T follicular helper cell (primary cell): ENCODE data around the gene PLAC9.
"Not testable (repeated sequence)": the region's sequence is repeated elsewhere in the genome, so short reads cannot be mapped to it uniquely, and the experiment has no call there.

Experiments
- DNase-seq: peaks from one replicate; pipeline ENCODE4 v3.0.0-alpha.2; 2020; ENCODE audit warnings: low read depth
- total RNA-seq, 2 experiments: gene quantifications; one replicate each; lab custom pipeline; 2026; lab: John Stamatoyannopoulos, UW

The PLAC9 gene, protein sequence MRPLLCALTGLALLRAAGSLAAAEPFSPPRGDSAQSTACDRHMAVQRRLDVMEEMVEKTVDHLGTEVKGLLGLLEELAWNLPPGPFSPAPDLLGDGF
- 0 reads per million in 2 experiments for total RNA-seq

DNA sequence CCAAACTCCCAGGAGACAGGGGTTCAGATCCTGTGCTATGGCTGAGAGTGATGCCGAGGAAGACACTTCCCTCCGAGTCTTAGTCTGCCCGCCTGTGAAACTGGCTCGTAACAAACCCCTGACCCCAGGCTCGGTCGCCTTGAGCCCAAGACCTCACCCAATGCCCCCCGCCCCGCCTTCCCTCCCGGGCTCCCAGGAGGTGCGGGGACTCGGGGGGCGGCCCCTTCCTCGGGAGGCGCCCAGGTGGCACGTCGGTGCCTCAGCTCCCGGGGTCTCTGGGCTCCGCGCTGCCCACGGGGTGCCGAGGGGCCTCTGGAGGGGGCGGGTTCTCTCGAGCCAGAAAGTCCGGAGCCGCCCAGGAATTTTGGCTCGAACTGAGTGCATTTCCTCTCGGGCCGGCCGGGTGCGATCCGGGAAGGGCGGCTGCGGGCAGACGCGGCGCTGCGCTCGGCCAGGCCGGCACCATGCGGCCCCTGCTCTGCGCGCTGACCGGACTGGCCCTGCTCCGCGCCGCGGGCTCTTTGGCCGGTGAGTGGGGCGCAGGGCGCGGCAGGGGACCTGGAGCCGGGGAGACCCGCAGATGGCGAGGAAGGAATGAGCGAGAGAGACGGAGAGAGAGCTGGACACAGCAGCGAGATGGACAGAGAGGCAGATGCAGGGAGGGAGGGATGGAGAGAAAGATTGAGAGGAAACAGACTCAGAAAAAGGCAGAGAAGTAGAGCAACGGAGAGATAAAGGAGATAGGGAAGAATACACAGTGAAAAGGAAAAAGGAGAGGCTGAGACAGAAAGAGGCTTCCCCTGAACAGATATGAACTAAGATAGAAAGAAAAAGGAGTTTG is at the start of gene PLAC9:
Gene PLAC9 (plus strand): TSS at position 432 of the 841 bp plus-strand sequence. CDS start 33 bp downstream, at position 465.
- no peak for DNase-seq

DNA sequence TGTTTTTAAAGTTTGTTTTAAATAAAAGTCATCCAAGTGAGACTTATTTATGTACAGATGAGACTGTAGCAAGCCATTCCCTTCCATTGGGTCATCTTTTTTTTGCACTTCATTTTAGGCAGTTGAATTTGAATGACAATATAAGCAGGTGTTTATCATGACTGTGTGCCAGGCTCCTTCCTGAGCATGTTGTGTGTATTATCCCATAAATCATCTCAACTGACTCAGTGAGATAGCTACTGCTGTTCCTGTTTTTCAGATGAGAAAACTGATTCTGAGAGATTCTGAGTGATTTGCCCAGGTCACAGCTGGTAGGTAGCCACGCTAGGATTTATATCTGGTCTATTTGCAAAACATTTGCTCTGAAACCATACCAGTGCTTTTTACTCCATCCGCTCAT is 42.4 kb upstream of the PLAC9 start:
- DNase-seq: no peak

DNA sequence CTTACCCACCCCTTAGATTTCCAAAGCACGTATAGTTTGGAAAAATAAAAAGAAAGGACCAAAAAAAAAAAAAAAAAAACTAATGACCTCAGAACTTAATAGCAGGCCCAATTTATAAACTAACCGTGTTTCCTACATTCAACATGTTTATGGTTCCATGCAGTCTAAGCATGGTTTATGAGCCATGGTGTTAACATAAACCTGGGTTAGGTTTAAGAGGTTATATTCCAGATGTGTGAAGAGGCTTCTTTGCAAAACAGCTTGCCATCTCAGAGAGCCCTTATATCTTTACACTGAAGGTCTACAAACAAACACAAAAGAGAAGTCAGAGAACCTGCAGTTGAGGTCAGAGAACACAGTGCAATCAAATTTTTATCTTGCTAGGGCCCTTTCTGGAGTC is 38.3 kb upstream of the PLAC9 start:
- no peak for DNase-seq

DNA sequence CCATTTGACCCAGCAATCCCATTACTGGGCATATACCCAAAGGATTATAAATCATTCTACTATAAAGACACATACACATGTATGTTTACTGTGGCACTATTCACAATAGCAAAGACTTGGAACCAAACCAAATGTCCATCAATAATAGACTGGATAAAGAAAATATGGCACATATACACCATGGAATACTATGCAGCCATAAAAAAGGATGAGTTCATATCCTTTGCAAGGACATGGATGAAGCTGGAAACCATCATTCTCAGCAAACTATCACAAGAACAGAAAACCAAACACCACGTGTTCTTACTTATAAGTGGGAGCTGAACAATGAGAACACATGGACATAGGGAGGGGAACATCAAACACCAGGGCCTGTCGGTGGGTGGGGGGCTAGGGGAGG is 34.3 kb upstream of the PLAC9 start:
- not testable (repeated sequence) for DNase-seq

DNA sequence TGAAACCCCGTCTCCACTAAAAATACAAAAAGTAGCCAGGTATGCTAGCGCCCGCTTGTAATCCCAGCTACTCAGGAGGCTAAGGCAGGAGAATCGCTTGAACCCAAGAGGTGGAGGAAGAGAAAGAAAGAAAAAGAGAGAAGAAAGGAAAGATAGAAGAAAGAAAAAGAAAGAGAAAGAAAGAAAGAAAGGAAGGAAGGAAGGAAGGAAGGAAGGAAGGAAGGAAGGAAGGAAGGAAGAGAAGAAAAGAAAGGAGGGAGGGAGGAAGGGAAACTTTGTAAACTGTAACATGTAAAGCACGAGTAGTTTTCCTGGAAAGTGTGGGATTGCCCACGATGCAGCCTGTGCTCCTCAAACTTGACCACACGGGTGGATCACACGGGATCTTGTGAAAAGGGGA is 33.2 kb upstream of the PLAC9 start:
- not testable (repeated sequence) for DNase-seq

DNA sequence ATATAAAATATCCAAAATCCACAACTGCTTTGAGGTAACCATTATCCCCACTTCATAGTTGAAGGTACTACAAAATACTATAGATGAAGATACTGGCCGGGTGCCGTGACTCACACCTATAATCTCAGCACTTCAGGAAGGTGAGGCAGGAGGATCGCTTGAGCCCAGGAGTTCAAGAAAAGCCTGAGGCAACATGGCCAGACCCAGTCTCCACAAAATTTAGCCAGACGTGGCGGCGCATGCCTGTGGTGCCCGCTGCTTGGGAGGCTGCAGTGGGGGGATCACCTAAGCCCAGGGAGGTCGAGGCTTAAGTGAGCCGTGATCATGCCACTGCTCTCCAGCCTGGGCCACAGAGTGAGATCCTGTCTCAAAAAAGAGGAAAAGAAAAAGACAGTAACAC is 32.4 kb upstream of the PLAC9 start:
- no peak for DNase-seq

DNA sequence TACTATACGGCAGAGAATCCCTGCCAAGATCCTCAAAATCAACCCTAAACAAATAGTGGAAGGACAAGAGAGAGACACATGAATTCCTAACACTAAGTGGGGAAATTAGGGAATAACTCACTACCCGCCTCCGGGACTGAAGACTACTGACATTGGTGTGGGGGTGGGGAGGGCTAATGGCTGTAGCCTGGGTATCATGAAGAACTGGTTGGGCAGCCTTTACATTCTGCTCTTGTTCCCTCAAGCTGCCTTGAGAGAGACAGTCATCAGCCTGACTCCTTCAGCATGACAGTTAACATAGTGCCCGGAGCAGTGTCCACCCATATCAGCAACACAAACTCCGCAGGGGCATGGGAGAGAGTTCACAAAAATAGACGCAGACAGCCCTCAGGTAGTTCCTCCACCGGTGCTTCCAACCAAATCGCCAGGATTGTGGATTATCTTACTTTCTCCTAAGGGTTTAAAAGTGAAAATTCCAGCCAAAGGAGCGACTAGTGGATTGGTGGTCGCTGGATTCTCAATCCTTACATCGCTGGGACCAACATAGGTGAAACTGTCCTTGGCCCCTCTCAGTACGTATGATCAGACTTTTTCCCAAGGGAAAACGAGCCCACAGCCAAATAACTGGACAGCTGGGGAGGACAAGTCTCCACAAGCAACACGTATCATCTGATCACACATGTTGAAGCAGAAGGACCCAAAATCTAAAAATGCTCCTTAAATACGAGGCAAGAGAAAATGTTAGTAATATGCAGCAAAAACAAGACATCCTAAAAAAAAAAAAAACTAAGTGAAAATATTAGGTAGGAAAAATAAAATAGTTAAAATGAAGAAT is 31.5 kb upstream of the PLAC9 start:
- no peak for DNase-seq

DNA sequence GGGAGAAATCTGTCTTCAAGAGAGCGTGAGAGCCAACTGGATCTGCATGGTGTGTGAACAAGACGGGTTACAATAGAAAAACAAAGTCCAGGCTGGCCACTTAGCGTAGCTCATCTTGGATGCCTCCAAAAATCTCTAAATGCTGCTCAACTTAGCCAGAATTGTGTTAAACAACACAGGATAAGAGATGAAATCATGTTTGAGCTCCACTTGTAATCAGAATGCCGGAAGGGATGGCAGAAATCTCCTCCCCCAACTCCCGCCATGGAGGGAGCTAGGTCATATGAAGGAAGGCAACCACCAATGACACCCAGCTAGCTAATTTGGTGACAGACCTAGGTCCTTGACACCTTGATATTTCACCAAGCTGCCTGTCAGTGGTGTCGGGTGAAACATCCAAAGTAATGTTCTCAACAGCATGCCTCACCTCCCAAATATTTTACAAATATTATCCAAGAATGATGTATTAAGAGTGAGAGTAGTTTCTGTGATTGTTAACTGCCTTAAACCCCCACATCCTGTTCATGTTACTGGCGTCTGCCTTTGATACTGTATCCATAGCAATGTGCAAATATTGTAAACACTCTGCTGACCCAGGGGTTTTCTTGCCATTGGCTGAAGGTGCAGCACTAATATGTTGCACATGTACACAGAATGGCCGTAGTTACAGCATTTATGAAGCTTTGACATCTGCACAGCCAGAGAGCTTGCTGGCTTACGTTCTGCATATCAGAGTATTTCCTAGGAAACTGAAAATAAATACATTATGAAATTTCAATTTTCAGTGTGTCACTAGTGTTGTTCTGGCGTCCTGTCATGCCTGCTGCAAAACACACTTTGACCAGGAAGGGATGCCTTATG is 28.2 kb upstream of the PLAC9 start:
- peak; percentile 4 for DNase-seq

DNA sequence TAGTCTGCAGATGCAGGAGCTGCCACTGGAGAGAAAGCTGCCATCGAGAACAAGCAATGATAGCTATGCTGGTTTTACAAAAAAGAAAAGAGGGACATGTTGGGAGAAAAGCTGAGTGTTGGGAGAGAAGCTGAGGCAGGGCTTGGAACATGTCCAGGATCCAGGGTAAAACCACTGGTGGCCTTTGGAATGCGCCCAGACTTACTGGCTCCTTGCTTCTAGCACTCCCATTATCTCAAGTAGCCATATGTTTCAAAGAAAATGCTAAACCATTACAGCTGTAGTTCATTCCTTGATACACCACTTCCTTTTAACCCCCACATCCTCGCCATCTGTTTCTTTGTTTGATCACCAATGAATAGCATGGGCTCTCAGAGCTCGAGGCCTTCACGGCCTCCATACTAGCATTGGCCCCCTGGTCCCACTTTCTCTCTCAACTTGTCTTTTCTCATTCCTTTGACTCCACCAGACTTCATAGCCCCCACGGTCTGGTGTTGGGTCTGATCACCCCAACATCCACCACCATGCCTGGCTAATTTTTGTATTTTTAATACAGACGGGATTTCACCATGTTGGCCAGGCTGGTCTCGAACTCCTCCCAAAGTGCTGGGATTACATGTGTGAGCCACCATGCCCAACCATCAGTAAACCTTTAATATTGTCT is 23.8 kb upstream of the PLAC9 start:
- DNase-seq: no peak

DNA sequence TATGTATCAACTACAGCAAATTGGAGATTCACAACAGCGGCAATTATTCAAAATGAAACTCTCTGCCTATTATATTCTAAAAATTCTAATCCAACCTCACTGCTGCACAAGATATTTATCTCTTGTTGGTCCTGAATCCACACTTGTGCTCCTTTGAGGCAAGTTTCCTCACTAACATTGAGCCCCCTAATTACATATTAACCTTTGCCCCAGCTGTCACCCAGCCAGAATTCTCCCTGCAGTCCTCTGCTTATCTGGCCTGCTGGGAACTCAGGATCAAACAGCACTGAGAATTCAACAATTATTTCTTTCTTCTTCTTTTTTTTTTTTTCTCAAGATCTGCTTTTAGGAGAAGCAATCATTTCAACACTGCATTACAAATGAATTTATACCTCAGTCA is 21.5 kb upstream of the PLAC9 start:
- DNase-seq: no peak

DNA sequence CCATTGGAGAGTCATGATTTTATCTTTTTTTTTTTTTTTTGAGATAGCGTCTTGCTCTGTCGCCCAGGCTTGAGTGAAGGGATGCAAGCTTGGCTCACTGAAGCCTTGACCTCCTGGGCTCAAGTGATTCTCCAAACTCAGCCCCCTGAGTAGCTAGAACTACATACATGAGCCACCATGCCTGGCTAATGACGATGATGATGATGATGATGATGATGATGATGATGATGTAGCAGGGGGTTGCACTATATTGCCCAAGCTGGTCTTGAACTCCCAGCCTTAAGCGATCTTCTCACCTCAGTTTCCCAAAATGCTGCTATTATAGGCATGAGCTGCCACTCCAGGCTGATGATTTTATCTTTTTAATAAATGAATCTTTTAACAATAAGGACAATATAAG is 13.9 kb upstream of the PLAC9 start:
- DNase-seq: no peak

DNA sequence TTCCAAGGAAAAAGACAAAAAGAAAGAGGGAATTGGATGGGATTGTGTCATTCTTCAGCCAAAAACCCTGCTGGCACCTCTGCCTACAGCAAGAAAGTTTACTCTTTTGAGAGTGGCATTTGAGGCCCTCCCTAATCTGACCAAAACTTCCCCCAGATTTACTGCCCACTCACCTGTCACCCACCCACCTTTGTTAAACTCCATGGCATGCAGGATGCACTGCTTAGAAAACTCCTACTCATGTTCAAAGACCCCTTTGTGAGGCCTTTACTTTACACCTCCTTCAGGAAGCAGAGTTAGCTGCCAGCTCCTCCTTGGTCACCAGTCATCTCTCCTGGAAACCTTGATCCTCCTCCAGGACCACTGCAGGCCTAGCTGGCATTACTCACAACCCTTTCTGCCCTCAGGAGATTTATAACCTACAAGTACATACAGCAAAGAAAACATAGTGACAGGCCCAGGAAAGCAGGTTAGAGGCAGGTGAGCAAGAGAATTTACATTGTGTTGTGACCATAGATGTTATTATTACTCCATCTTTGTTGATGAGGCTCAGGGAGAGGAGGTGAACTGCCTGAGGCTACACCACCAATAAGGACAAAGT is 10.3 kb upstream of the PLAC9 start:
- no peak for DNase-seq

DNA sequence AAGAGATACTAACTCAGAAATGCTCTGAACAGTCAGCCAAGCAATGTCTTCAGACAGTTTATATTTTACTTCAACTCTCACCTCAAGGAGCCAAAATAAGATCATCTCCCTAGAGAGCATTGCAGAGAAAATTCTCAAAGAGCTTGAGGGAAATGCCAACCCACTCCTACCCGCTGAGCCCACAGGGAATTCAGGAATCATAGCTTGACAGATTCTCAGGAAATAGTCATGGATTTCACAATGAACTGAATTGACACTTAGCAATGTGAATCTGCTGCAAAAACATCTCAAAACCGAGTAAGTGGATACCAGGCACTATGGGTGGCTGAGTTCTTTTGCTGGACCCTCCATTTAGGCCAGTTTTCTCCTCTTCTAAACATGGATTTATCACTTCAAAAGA is 9.8 kb upstream of the PLAC9 start:
- DNase-seq: no peak

DNA sequence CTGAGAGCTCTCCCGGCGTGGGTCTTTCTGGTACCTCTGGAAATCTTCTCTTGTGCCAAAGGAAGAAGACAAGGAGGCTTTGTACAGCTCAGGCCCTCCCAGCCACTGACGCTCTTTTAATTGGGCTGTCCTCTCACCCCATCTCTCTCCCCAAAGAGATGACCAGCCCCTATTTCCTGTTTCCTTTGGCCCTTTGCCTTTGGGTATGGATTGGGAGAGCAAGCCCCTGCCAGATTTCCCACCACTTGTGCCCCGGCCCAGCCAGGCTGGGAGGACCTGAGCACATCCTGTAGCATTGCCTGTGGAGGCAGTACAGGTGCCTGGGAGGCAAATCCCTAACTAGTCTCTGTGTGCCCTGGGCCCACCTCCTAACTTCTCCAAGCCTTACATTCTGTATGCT is 5.7 kb upstream of the PLAC9 start:
- no peak for DNase-seq

DNA sequence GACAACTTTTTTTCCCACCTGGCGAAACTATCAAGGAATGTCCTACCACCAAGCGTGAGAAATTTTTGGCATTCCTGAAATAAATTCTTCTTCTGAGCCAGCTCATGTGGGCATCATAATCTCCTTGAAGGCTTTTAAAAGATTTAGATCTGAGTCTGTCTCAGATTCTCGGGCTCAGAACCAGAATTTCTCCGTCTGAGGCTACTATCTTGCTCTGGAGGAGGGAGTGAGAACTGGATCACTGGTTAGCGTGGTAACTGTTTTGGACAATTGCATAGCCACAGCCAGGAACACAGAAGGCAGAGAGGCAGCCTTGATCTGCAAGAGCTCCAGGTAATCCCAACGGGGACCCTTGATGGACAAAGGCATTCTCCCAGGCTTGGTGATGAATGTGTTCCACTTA is 1.0 kb upstream of the PLAC9 start:
- no peak for DNase-seq

DNA sequence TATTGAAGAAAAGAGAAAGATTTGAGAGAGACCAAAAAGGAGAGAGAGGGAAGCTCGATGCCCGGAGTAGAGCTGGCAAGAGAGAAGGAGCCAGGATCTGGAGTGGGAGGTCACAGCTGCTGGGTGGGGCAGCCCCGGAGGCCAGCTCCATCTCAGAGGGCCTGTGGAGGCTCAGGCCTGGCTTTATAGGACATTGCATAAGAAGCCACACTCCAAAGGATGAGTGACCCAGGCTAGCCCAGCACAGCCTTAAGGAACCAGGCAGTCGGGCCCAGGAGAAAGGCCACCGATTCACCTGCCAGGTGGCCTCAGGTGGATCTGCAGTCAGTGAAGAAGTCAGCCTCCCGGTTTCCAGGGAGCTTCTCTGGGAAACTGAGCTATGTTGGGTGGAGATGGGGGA is 676 bp downstream of the PLAC9 start:
- DNase-seq: no peak

DNA sequence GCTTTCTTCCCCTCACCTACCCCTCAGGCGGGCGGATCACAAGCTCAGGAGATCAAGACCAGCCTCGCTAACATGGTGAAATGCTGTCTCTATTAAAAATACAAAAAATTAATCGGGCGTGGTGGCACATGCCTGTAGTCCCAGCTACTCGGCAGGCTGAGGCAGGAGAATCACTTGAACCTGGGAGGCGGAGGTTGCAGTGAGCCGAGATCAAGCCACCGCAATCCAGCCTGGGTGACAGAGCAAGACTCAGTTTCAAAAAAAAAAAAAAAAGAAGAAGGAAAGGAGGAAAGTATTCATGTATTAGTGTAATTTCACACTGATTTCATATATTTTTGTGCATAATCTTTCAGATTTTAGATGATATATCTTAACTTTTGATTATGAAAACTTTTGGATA is 1.2 kb downstream of the PLAC9 start:
- DNase-seq: not testable (repeated sequence)

DNA sequence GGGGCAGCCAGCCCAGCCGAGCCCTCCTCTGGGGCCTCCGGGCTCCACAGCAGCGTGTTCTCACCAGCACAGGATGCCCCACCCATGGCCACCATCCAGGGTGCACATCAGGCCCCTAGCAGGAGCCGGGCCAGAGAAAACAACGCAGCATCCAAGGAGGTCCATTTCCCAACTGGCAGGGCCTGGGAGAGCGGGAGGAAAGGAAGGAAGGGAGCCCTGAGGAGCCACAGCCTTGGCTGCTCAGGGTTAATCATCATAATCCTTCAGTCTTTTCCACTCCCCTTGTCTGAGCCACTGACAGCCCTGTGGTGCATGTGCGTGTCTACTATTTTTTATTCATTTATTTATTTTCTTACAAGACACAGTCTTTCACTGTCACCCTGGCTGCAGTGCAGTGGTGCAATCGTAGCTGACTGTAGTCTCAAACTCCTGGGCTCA is 3.6 kb downstream of the PLAC9 start:
- no peak for DNase-seq

DNA sequence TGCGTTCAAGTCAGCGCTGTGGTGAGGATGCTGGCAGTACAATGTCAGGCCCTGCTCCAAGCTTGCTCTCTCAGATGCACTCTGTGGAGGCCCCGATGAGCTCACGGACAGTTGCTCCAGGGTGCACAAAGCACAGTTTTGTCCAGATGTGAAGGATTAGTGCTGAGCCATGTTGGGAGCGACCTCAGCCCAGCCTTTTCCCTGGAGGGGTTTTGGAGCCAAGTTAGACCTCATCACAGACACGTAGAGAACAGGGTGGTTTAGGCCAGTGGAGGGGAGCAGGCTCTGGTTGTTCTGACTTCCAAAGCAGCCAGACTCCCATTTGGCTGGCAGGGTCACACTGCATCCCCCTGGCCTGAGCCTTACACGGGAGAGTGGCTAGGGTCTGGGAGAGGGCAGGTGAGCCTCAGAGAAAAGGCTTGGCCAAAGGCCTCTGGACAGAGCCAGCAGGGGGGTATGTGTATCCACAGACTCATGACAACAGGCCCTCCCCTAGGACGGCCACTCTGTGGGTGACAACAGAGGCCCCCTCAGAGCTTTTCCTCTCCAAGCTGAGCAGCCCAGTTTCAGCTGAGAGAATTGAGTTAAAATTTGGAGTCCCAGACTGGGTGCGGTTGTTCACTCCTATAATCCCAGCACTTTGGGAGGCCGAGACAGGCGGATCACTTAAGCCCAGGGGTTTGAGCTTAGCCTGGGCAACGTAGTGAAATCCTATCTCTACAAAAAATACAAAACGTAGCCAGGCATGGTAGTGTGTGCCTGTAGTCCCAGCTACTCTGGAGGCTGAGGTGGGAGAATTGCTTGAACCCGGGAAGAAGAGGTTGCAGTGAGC is 4.7 kb downstream of the PLAC9 start:
- no peak for DNase-seq

DNA sequence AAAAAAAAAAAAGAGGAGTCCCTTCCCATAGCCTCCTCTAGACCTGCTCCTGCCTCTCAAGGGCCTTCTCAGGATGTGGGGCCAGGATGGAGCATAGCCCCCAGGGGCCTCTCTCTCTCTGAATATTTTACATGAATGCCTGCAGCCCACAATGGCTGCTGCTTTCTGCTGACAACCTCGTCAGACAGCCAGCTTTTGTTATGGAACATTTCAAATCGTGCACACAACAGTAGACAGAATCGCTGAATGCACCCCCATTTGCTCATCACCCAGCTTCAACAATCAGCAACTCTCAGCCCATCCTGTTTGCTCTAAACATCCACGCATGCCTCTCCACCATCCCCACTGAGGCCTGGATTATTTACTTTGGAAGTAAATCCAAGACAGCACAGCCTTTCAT is 5.4 kb downstream of the PLAC9 start:
- DNase-seq: no peak
